Esophagus muscularis mucosa (tissue), 4 donors: ENCODE data around the gene PRSS48. TPM values are rescaled to one million over a fixed set of nuclear protein-coding genes. Genes with fewer than 3 reads are reported as not detected.

ENCODE experiments used
- DNase-seq: peaks from one replicate; pipeline ENCODE4 v3.0.0-alpha.2; 2017; ENCODE audit errors: extremely low spot score
- H3K27ac ChIP-seq, 4 donors: fragments of 200-600 bp; sonication (generic); replicated peaks in 1 of 4; 1 replicate in 3 of 4; 2 replicates in 1 of 4; pipeline ENCODE4 v1.5.1; 2016 to 2019; ENCODE audit warnings: mild to moderate bottlenecking in 1 of 4
- H3K27me3 ChIP-seq, 4 donors: fragments of 200-600 bp; sonication (generic); one replicate each; pipeline versions ENCODE4 v1.5.1 to v1.6.0; 2016 to 2019
- H3K36me3 ChIP-seq, 4 donors: fragments of 200-600 bp; sonication (generic); one replicate each; pipeline ENCODE4 v1.5.1; 2016 to 2019
- H3K4me1 ChIP-seq, 4 donors: fragments of 200-600 bp; sonication (generic); one replicate each; pipeline ENCODE4 v1.5.1; 2016 to 2019
- H3K4me3 ChIP-seq, 4 donors: fragments of 200-600 bp; sonication (generic); 1 replicate in 2 of 4; 2 replicates in 2 of 4; pipeline ENCODE4 v1.5.1; 2016 to 2019; ENCODE audit warnings: mild to moderate bottlenecking in 4 of 4, moderate library complexity in 1 of 4
- H3K9me3 ChIP-seq, 4 donors: fragments of 200-600 bp; sonication (generic); 1 replicate in 3 of 4; 2 replicates in 1 of 4; pipeline ENCODE4 v1.5.1; 2016 to 2019
- CTCF ChIP-seq, 3 experiments: fragments of 200-600 bp in 2 of 3; fragments of 450-650 bp in 1 of 3; sonication (generic) in 2 of 3; IDR thresholded peaks; one replicate each; pipeline ENCODE4 v1.5.1; 2017 to 2019; ENCODE audit warnings: antibody characterized with exemption in 3 of 3, mild to moderate bottlenecking in 2 of 3, moderate library complexity in 1 of 3
- EP300 ChIP-seq: sonication (generic); formaldehyde crosslinking; IDR thresholded peaks from one replicate; pipeline ENCODE4 v1.6.1; 2017; ENCODE audit warnings: antibody characterized with exemption
- POLR2A ChIP-seq: fragments of 450-650 bp; IDR thresholded peaks from one replicate; pipeline ENCODE4 v1.6.1; 2017; ENCODE audit warnings: antibody characterized with exemption, moderate library complexity, mild to moderate bottlenecking, low read depth
- POLR2AphosphoS5 ChIP-seq, 2 donors: sonication (generic); formaldehyde crosslinking; IDR thresholded peaks; one replicate each; pipeline ENCODE4 v1.6.1; 2017; ENCODE audit warnings: antibody characterized with exemption in 2 of 2
- WGBS: methylation state at CpG from one replicate; pipeline ENCODE4 v1.1.5; 2018; 5-methylcytosine and 5-hydroxymethylcytosine counted together
- intact Hi-C: fragments of 100-400 bp; cut with DNase I; formaldehyde crosslinking; loops from one replicate; pipeline ENCODE4 v1.15.1; 2023
- total RNA-seq, 4 donors: library from RNA; depleted of rRNA; stranded (reverse); fragments of >200 nt; gene quantifications; one replicate each; pipeline versions ENCODE4 v1.1.0 to v1.2.1, GENCODE V29; 2016

The PRSS48 gene
- total RNA-seq, 4 donors from 2014 or later = not detected

- Histone ChIP-seq H3K4me1 (peaks cover 60 to 82% (median 68%) of the 10 kb centered on the region in 4 donors), H3K36me3 (no peaks in the 10 kb centered on the region), H3K4me3 (no peak overlapping the region), H3K27ac (peak overlapping the region; percentile 72 to 78 (median 76)), H3K9me3 (no peaks in the 10 kb centered on the region), H3K27me3 (no peaks in the 10 kb centered on the region)
- 94% methylated on average over 1 of the region's 1 CpG for WGBS
- no peak for TF ChIP-seq EP300
- DNase-seq = peak; percentile 42
- intact Hi-C loops = no loop called here
Measured at GRCh38 chr4:151314479-151314878, 37.5 kb downstream of the PRSS48 start.

- no peak for DNase-seq
- WGBS = 33% methylated on average over 2 of the region's 2 CpGs
- Histone ChIP-seq H3K4me1 (peaks cover 60 to 84% (median 67%) of the 10 kb centered on the region in 4 donors), H3K4me3 (no peak overlapping the region), H3K27me3 (no peaks in the 10 kb centered on the region), H3K36me3 (no peaks in the 10 kb centered on the region), H3K27ac (peak overlapping the region; percentile 72 to 78 (median 76)), H3K9me3 (no peaks in the 10 kb centered on the region)
- peak in 1 of 2 donors; percentile 56 for TF ChIP-seq POLR2AphosphoS5 (IDR thresholded peaks at IDR 0.05)
- no peak for TF ChIP-seq CTCF (IDR thresholded peaks at IDR 0.05)
- no peak for TF ChIP-seq EP300
- TF ChIP-seq POLR2A = no peak
- intact Hi-C loops = no loop called here
Measured at GRCh38 chr4:151315212-151315886, 38.4 kb downstream of the PRSS48 start.

GRCh38 chr4:151316645-151317044 lies 39.7 kb downstream of the PRSS48 start:
- Histone ChIP-seq H3K27ac (peak overlapping the region in 2 of 4 donors; percentile 13 to 75), H3K9me3 (no peaks in the 10 kb centered on the region), H3K4me3 (no peak overlapping the region), H3K36me3 (no peaks in the 10 kb centered on the region), H3K4me1 (peaks cover 64 to 93% (median 74%) of the 10 kb centered on the region in 4 donors), H3K27me3 (no peaks in the 10 kb centered on the region)
- WGBS = 36% methylated on average over 2 of the region's 2 CpGs
- intact Hi-C loops = no loop called here
- TF ChIP-seq POLR2AphosphoS5 (IDR thresholded peaks at IDR 0.05) (no peak), EP300 (no peak), POLR2A (no peak), CTCF (IDR thresholded peaks at IDR 0.05) (no peak)
- peak; percentile 45 for DNase-seq

- TF ChIP-seq POLR2AphosphoS5 (IDR thresholded peaks at IDR 0.05) = no peak
- no peak for TF ChIP-seq EP300
- no peak for TF ChIP-seq CTCF (IDR thresholded peaks at IDR 0.05)
- no peak for TF ChIP-seq POLR2A
- intact Hi-C loops = no loop called here
- Histone ChIP-seq H3K4me3 (no peak overlapping the region), H3K9me3 (no peaks in the 10 kb centered on the region), H3K4me1 (peaks cover 66 to 99% (median 88%) of the 10 kb centered on the region in 4 donors), H3K36me3 (no peaks in the 10 kb centered on the region), H3K27ac (peak overlapping the region in 1 of 4 donors; percentile 10), H3K27me3 (no peaks in the 10 kb centered on the region)
- WGBS = 88% methylated on average over 1 of the region's 1 CpG
- peak; percentile 1 for DNase-seq
Measured at GRCh38 chr4:151318307-151319006, 41.5 kb downstream of the PRSS48 start.

GRCh38 chr4:151319490-151319889 lies 42.5 kb downstream of the PRSS48 start:
- no peaks in the 10 kb centered on the region for H3K9me3 ChIP-seq
- intact Hi-C loops = no loop called here
- DNase-seq = peak; percentile 4
- H3K27ac ChIP-seq = peak overlapping the region in 2 of 4 donors; percentile 4 to 12
- 95% methylated on average over 1 of the region's 1 CpG for WGBS
- no peak overlapping the region for H3K4me3 ChIP-seq
- H3K27me3 ChIP-seq = no peaks in the 10 kb centered on the region
- H3K36me3 ChIP-seq = no peaks in the 10 kb centered on the region
- peaks cover 57 to 95% (median 90%) of the 10 kb centered on the region in 4 donors for H3K4me1 ChIP-seq
- no peak for TF ChIP-seq CTCF (IDR thresholded peaks at IDR 0.05)
- TF ChIP-seq POLR2AphosphoS5 (IDR thresholded peaks at IDR 0.05) = no peak
